NT2/D1 (cell line): ENCODE data around the gene LARGE1.

Experiments used
- SUZ12 ChIP-seq: IDR thresholded peaks from 2 replicates; pipeline ENCODE4 v1.6.1; 2011; ENCODE audit not compliant: insufficient read length, insufficient read depth; ENCODE audit errors: extremely low read depth
- YY1 ChIP-seq: IDR thresholded peaks from 2 replicates; pipeline ENCODE4 v1.6.1; 2011; ENCODE audit not compliant: insufficient read length, insufficient read depth
- ZNF274 ChIP-seq: IDR thresholded peaks from 2 replicates; pipeline ENCODE4 v1.6.1; 2011; ENCODE audit warnings: mild to moderate bottlenecking, low read depth, low read length

- TF ChIP-seq SUZ12, result no peak
- TF ChIP-seq YY1, result no peak
- TF ChIP-seq ZNF274, result no peak
Observed at GRCh38 chr22:33861216-33861875, 58.9 kb downstream of the LARGE1 start.
